ENCODE results near the gene BTAF1. TPM values are rescaled to one million over a fixed set of nuclear protein-coding genes. Genes with fewer than 3 reads are reported as not detected.
A peak's percentile ranks its signal among the peaks of the same experiment; 100 is the strongest.

The BTAF1 gene
- total and polyA plus RNA-seq, 2 experiments from 2014 or later: 30.4 to 55.7 TPM

DNA sequence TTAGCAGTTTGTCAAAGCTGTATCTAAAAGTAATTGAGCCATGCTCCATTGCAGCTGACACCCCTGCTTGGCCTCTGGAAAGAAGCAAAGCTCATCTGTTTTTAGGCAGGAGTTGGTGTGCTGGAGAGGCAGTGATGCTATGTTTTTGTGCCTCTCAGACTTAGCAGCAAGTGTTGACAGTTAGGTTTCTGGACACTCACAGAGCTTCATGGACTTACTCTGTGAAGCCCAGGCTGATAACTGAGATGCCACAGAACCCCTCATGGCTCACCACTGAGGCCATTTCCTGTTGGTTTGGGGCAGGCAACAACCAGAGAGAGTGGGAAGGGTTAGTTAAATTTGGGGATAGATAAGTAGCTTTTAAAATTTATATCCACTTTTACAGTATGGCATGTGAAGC lies 59.8 kb downstream of the BTAF1 start:
- Histone ChIP-seq H3K36me3 (ENCODE audit: insufficient read depth) (peaks cover 23% of the 10 kb centered on the region), H3K27me3 (ENCODE audit: insufficient read depth) (no peaks in the 10 kb centered on the region), H3F3A (replicated peaks; ENCODE audit: low read depth) (no peaks in the 10 kb centered on the region), H3K4me1 (ENCODE audit: insufficient read depth) (no peaks in the 10 kb centered on the region), H3K4me2 (no peak overlapping the region), H3K27ac (ENCODE audit: low read depth) (no peak overlapping the region), H3K79me2 (replicated peaks; ENCODE audit: insufficient read depth) (no peaks in the 10 kb centered on the region), H2AFZ (no peak overlapping the region), H3K4me3 (no peak overlapping the region), H4K20me1 (replicated peaks; ENCODE audit: insufficient read depth) (no peaks in the 10 kb centered on the region), H3K9me2 (ENCODE audit: insufficient read depth) (no peaks in the 10 kb centered on the region)
- no peak for TF ChIP-seq POLR2AphosphoS5 (IDR thresholded peaks at IDR 0.05; ENCODE audit: low read depth)
- no peak for TF ChIP-seq CREB1 (CRISPR knock-in tag; IDR thresholded peaks at IDR 0.05; ENCODE audit: low read depth)
- no peak for TF ChIP-seq STAT1 (IDR thresholded peaks at IDR 0.05; ENCODE audit: unreplicated experiment)
- TF ChIP-seq, protein P1, sequence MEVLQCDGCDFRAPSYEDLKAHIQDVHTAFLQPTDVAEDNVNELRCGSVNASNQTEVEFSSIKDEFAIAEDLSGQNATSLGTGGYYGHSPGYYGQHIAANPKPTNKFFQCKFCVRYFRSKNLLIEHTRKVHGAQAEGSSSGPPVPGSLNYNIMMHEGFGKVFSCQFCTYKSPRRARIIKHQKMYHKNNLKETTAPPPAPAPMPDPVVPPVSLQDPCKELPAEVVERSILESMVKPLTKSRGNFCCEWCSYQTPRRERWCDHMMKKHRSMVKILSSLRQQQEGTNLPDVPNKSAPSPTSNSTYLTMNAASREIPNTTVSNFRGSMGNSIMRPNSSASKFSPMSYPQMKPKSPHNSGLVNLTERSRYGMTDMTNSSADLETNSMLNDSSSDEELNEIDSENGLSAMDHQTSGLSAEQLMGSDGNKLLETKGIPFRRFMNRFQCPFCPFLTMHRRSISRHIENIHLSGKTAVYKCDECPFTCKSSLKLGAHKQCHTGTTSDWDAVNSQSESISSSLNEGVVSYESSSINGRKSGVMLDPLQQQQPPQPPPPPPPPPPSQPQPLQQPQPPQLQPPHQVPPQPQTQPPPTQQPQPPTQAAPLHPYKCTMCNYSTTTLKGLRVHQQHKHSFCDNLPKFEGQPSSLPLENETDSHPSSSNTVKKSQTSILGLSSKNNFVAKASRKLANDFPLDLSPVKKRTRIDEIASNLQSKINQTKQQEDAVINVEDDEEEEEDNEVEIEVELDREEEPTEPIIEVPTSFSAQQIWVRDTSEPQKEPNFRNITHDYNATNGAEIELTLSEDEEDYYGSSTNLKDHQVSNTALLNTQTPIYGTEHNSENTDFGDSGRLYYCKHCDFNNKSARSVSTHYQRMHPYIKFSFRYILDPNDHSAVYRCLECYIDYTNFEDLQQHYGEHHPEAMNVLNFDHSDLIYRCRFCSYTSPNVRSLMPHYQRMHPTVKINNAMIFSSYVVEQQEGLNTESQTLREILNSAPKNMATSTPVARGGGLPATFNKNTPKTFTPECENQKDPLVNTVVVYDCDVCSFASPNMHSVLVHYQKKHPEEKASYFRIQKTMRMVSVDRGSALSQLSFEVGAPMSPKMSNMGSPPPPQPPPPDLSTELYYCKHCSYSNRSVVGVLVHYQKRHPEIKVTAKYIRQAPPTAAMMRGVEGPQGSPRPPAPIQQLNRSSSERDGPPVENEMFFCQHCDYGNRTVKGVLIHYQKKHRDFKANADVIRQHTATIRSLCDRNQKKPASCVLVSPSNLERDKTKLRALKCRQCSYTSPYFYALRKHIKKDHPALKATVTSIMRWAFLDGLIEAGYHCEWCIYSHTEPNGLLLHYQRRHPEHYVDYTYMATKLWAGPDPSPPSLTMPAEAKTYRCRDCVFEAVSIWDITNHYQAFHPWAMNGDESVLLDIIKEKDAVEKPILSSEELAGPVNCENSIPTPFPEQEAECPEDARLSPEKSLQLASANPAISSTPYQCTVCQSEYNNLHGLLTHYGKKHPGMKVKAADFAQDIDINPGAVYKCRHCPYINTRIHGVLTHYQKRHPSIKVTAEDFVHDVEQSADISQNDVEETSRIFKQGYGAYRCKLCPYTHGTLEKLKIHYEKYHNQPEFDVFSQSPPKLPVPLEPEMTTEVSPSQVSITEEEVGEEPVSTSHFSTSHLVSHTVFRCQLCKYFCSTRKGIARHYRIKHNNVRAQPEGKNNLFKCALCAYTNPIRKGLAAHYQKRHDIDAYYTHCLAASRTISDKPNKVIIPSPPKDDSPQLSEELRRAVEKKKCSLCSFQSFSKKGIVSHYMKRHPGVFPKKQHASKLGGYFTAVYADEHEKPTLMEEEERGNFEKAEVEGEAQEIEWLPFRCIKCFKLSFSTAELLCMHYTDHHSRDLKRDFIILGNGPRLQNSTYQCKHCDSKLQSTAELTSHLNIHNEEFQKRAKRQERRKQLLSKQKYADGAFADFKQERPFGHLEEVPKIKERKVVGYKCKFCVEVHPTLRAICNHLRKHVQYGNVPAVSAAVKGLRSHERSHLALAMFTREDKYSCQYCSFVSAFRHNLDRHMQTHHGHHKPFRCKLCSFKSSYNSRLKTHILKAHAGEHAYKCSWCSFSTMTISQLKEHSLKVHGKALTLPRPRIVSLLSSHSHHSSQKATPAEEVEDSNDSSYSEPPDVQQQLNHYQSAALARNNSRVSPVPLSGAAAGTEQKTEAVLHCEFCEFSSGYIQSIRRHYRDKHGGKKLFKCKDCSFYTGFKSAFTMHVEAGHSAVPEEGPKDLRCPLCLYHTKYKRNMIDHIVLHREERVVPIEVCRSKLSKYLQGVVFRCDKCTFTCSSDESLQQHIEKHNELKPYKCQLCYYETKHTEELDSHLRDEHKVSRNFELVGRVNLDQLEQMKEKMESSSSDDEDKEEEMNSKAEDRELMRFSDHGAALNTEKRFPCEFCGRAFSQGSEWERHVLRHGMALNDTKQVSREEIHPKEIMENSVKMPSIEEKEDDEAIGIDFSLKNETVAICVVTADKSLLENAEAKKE (CRISPR knock-in tag; IDR thresholded peaks at IDR 0.05): no peak
- TF ChIP-seq, protein P2, sequence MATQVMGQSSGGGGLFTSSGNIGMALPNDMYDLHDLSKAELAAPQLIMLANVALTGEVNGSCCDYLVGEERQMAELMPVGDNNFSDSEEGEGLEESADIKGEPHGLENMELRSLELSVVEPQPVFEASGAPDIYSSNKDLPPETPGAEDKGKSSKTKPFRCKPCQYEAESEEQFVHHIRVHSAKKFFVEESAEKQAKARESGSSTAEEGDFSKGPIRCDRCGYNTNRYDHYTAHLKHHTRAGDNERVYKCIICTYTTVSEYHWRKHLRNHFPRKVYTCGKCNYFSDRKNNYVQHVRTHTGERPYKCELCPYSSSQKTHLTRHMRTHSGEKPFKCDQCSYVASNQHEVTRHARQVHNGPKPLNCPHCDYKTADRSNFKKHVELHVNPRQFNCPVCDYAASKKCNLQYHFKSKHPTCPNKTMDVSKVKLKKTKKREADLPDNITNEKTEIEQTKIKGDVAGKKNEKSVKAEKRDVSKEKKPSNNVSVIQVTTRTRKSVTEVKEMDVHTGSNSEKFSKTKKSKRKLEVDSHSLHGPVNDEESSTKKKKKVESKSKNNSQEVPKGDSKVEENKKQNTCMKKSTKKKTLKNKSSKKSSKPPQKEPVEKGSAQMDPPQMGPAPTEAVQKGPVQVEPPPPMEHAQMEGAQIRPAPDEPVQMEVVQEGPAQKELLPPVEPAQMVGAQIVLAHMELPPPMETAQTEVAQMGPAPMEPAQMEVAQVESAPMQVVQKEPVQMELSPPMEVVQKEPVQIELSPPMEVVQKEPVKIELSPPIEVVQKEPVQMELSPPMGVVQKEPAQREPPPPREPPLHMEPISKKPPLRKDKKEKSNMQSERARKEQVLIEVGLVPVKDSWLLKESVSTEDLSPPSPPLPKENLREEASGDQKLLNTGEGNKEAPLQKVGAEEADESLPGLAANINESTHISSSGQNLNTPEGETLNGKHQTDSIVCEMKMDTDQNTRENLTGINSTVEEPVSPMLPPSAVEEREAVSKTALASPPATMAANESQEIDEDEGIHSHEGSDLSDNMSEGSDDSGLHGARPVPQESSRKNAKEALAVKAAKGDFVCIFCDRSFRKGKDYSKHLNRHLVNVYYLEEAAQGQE (IDR thresholded peaks at IDR 0.05; ENCODE audit: unreplicated experiment): no peak
- TF ChIP-seq EZH2 (IDR thresholded peaks at IDR 0.05; ENCODE audit: low read depth, unreplicated experiment): no peak
- TF ChIP-seq ZNF114 (CRISPR knock-in tag; IDR thresholded peaks at IDR 0.05): no peak
- TF ChIP-seq JUNB (IDR thresholded peaks at IDR 0.05; ENCODE audit: unreplicated experiment): no peak
- TF ChIP-seq EZH2phosphoT487 (IDR thresholded peaks at IDR 0.05; ENCODE audit: unreplicated experiment): no peak
- no peak for TF ChIP-seq ZNF331 (CRISPR knock-in tag; IDR thresholded peaks at IDR 0.05; ENCODE audit: low read depth)
- TF ChIP-seq, protein P3, sequence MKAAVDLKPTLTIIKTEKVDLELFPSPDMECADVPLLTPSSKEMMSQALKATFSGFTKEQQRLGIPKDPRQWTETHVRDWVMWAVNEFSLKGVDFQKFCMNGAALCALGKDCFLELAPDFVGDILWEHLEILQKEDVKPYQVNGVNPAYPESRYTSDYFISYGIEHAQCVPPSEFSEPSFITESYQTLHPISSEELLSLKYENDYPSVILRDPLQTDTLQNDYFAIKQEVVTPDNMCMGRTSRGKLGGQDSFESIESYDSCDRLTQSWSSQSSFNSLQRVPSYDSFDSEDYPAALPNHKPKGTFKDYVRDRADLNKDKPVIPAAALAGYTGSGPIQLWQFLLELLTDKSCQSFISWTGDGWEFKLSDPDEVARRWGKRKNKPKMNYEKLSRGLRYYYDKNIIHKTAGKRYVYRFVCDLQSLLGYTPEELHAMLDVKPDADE (IDR thresholded peaks at IDR 0.05): no peak
- TF ChIP-seq, protein P4, sequence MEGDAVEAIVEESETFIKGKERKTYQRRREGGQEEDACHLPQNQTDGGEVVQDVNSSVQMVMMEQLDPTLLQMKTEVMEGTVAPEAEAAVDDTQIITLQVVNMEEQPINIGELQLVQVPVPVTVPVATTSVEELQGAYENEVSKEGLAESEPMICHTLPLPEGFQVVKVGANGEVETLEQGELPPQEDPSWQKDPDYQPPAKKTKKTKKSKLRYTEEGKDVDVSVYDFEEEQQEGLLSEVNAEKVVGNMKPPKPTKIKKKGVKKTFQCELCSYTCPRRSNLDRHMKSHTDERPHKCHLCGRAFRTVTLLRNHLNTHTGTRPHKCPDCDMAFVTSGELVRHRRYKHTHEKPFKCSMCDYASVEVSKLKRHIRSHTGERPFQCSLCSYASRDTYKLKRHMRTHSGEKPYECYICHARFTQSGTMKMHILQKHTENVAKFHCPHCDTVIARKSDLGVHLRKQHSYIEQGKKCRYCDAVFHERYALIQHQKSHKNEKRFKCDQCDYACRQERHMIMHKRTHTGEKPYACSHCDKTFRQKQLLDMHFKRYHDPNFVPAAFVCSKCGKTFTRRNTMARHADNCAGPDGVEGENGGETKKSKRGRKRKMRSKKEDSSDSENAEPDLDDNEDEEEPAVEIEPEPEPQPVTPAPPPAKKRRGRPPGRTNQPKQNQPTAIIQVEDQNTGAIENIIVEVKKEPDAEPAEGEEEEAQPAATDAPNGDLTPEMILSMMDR (conservative IDR thresholded peaks at IDR 0.05; ENCODE audit: low read depth in 2 of 2): no peak
- TF ChIP-seq NANOG (IDR thresholded peaks at IDR 0.05; ENCODE audit: borderline replicate concordance): no peak
- Mint-ChIP-seq H3K4me1 (no peaks in the 10 kb centered on the region), H3K27ac (no peak overlapping the region), H3K4me3 (no peak overlapping the region), H3K36me3 (ENCODE audit: low read depth) (peaks cover 63% of the 10 kb centered on the region), H3K27me3 (ENCODE audit: insufficient read depth, low read depth, poor library complexity) (no peaks in the 10 kb centered on the region), H3K9me3 (no peaks in the 10 kb centered on the region)
- DNase-seq (ENCODE audit: low spot score): peak; percentile 13
- ATAC-seq: no peak

Measured in GM23338 (cell line).